BLaER1 (cell line): ENCODE results near the gene FAAH.

Experiments
- H3K27ac ChIP-seq: shearing (Covaris generic); formaldehyde crosslinking; 2 replicates; pipeline ENCODE4 v1.8.1; 2022
- H3K27me3 ChIP-seq: shearing (Covaris generic); formaldehyde crosslinking; 2 replicates; pipeline ENCODE4 v1.8.1; 2022
- H3K36me3 ChIP-seq: shearing (Covaris generic); formaldehyde crosslinking; 2 replicates; pipeline ENCODE4 v1.8.1; 2022
- H3K4me1 ChIP-seq: shearing (Covaris generic); formaldehyde crosslinking; 2 replicates; pipeline ENCODE4 v1.8.1; 2022
- H3K4me2 ChIP-seq: shearing (Covaris generic); formaldehyde crosslinking; 2 replicates; pipeline ENCODE4 v1.8.1; 2022
- H3K4me3 ChIP-seq: shearing (Covaris generic); formaldehyde crosslinking; 2 replicates; pipeline ENCODE4 v1.8.1; 2022
- H3K9ac ChIP-seq: shearing (Covaris generic); formaldehyde crosslinking; 2 replicates; pipeline ENCODE4 v1.8.1; 2022
- H3K9me3 ChIP-seq: shearing (Covaris generic); formaldehyde crosslinking; 2 replicates; pipeline ENCODE4 v1.8.1; 2022
- H4K20me1 ChIP-seq: shearing (Covaris generic); formaldehyde crosslinking; 2 replicates; pipeline ENCODE4 v1.8.1; 2022
- Cebpa-rat ChIP-seq: shearing (Covaris generic); IDR thresholded peaks from 2 replicates; pipeline ENCODE4 v1.8.1; 2022

The FAAH gene

DNA sequence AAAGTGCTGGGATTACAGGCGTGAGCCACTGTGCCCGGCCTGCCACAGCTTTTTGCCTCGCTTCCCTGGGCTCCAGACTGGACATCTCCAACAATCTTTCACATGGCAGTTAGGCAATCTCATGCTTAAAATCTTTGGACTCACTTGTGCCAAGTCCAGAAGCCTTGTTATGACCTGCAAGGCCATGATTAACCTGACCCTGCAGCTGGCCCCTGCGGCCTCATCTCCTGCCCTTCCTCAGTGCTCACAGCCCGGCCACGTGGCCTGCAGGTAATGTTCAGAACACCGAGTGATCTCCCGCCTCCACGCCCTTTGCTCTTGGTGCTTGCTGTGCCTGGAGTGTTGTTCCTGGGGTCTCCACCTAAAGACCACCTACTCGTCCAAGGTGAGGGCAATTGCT, 24.9 kb downstream of the FAAH start:
- Histone ChIP-seq H3K27ac (no peak overlapping the region), H4K20me1 (peaks cover 4% of the 10 kb centered on the region; the same call in 1 of the 2 replicates), H3K4me3 (no peak overlapping the region)

DNA sequence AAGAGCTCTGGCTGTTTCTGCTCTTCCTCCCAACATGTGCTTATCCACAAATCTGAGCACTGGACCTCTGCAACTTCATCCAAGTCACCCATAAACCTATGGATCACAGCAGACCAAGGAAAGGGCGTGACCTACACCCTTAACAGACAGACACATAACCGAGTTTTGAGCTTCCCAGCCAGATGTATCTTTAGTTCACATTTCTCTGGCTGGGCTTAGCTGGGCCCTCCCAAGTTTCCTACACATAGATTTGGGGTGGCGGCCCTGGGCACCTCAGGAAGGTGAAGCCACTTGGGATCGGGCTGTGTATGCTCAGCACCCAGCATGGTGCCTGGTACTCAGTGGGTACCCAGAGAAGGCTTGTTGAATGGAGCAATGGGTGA, 26.4 kb downstream of the FAAH start:
- H3K27me3 ChIP-seq, result no peaks in the 10 kb centered on the region

More for the DNA sequence above, 24.9 kb downstream of the FAAH start:
- H3K4me2 ChIP-seq, result no peak overlapping the region
- no peak overlapping the region for H3K9ac ChIP-seq
- H3K4me1 ChIP-seq, result no peaks in the 10 kb centered on the region
- TF ChIP-seq Cebpa-rat, result no peak
- no peaks in the 10 kb centered on the region for H3K27me3 ChIP-seq
- no peaks in the 10 kb centered on the region for H3K9me3 ChIP-seq
- peaks cover 29% of the 10 kb centered on the region for H3K36me3 ChIP-seq

DNA sequence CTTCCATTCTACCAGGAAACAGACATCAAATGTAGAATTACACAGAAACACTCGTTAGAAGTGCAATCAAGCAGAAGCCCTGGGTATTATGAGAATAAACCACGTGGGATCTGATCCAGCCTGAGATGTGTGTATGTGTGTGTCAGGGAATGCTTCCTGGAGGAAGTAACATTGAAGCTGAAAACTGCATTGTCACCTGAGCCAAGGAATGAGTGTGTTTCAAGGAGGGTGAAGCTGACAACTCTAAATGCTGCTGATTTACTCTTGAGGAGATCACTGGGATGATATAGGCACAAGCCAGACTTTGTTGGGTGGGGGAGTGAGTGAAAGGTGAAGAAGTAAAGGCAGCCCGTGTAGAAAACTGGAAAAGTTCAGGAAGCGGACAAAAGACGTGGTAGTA, 27.6 kb downstream of the FAAH start:
- no peaks in the 10 kb centered on the region for H3K27me3 ChIP-seq
- no peak overlapping the region for H3K27ac ChIP-seq
- H4K20me1 ChIP-seq, result no peaks in the 10 kb centered on the region
- TF ChIP-seq Cebpa-rat, result no peak
- no peak overlapping the region for H3K9ac ChIP-seq
- H3K4me3 ChIP-seq, result no peak overlapping the region
- no peaks in the 10 kb centered on the region for H3K4me1 ChIP-seq
- no peaks in the 10 kb centered on the region for H3K9me3 ChIP-seq
- peaks cover 4% of the 10 kb centered on the region; the same call in 1 of the 2 replicates for H3K36me3 ChIP-seq
- H3K4me2 ChIP-seq, result no peak overlapping the region

More for the DNA sequence above, 26.4 kb downstream of the FAAH start:
- Histone ChIP-seq H3K4me2 (no peak overlapping the region), H3K4me1 (no peaks in the 10 kb centered on the region), H3K27ac (no peak overlapping the region), H3K36me3 (peaks cover 13% of the 10 kb centered on the region), H3K4me3 (no peak overlapping the region), H3K9ac (no peak overlapping the region), H3K9me3 (no peaks in the 10 kb centered on the region), H4K20me1 (no peaks in the 10 kb centered on the region)
- TF ChIP-seq Cebpa-rat, result no peak

DNA sequence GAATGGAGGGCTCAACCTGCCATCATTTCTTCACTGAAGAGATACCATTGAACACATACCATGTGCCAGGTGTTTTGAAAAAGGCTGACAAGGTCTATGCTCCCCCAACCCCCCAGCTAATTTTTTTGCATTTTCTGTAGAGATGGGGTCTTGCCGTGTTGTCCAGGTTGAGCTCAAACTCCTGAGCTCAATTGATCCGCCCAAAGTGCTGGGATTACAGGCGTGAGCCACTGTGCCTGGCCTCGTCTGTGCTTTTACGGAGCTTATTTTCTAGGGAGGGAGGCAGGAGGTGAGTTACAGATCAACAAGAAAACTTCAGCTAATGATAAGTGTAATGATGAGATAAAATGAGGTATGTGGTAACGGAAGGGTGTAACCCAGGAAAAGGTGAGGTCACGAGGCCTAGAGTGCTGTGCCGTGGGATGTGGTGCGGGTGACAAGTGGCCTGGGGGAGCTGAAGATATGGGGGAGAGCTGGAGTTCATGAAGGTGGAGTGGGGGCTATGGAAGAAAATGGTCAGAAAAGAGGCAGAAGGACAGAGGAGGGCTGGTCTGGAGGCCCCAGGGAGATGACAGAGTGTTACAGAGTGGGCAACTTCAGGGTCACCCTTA, 28.2 kb downstream of the FAAH start:
- Histone ChIP-seq H3K9me3 (no peaks in the 10 kb centered on the region), H3K9ac (no peak overlapping the region), H3K36me3 (no peaks in the 10 kb centered on the region), H3K27ac (no peak overlapping the region), H3K4me2 (no peak overlapping the region), H3K4me3 (no peak overlapping the region), H4K20me1 (no peaks in the 10 kb centered on the region), H3K27me3 (no peaks in the 10 kb centered on the region), H3K4me1 (no peaks in the 10 kb centered on the region)
- TF ChIP-seq Cebpa-rat, result no peak

DNA sequence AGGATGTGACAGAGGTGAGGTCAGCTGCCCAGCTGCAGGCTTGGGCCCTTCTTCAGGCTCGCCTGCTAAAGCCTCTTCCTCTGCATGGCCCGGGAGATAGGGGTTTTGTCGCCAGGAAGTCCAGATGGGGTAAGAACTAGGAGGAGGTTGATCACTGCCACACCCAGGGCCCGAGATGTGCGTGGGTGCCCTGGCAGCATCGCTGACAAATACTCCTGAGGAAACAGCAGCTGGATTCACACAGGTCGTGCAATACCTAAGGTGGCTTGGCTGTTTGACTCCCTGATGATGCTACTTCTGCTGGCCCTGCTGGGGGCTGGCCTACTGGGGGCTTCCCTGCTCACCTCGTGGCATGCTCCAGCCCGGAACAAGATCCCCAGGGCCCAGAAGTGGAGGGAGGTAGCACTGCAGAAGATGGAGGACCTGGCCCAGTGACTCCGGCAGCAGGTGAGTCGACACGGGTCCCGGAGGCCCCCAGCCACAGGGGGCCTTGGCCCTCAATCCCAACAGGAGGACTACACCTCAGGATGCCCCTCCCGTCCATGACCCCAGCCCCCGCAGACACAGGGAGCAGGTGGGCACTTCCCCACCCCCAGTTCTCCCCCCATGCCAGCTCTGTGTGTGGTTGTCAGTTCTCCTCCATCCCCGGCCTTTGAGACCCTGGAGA, 29.6 kb downstream of the FAAH start:
- no peak overlapping the region for H3K9ac ChIP-seq

DNA sequence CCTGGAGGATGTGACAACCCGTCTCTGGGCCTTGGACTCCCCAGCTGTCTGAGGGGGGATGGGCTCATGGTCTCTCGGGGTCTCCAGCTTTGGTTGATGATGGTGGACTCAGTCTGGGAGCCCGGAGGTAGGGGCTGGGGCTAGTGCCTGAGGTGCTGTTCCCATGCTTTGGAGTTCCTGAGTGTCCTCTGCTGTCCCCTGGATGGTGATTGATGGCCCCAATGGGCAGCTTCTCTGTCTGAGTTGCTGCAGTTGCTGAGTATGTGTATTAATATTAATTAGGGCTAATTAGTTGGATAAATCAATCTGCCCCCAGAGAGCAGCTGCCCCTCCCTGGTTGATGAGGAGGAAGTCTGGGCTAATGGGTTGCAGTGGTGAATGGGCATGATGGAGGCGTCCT, 30.6 kb downstream of the FAAH start:
- Histone ChIP-seq H3K36me3 (no peaks in the 10 kb centered on the region), H3K27me3 (no peaks in the 10 kb centered on the region), H3K4me2 (no peak overlapping the region), H3K9me3 (no peaks in the 10 kb centered on the region), H3K27ac (no peak overlapping the region), H3K4me3 (no peak overlapping the region), H3K4me1 (no peaks in the 10 kb centered on the region), H3K9ac (no peak overlapping the region), H4K20me1 (no peaks in the 10 kb centered on the region)
- TF ChIP-seq Cebpa-rat, result no peak

More for the DNA sequence above, 29.6 kb downstream of the FAAH start:
- H3K9me3 ChIP-seq, result no peaks in the 10 kb centered on the region
- H3K4me3 ChIP-seq, result no peak overlapping the region
- H3K36me3 ChIP-seq, result no peaks in the 10 kb centered on the region
- no peaks in the 10 kb centered on the region for H3K27me3 ChIP-seq
- no peak for TF ChIP-seq Cebpa-rat
- no peak overlapping the region for H3K4me2 ChIP-seq
- no peaks in the 10 kb centered on the region for H4K20me1 ChIP-seq
- no peak overlapping the region for H3K27ac ChIP-seq
- no peaks in the 10 kb centered on the region for H3K4me1 ChIP-seq

DNA sequence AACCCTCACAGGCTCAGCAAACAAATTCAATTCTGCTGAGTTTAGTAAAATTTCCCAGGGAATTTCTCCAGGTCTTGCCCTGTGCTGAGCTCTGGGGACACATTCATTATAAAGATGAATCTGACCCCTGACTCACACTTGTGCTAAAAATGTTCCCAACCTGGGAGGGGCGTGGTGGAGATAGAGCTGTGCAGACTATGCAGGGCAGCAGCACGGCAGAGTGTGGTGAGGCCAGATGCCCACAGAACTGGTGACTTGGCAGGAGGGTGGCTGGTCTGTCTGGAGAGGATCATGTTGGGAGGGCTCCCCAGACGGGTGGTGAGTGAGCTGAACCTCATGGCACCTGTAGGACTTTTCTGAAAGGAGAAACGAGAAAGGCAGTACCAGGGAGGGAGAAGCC, 31.6 kb downstream of the FAAH start:
- Histone ChIP-seq H3K36me3 (no peaks in the 10 kb centered on the region), H3K4me1 (no peaks in the 10 kb centered on the region), H3K4me2 (no peak overlapping the region), H3K9me3 (no peaks in the 10 kb centered on the region), H3K4me3 (no peak overlapping the region), H3K9ac (no peak overlapping the region), H3K27ac (no peak overlapping the region), H4K20me1 (no peaks in the 10 kb centered on the region), H3K27me3 (no peaks in the 10 kb centered on the region)
- no peak for TF ChIP-seq Cebpa-rat

DNA sequence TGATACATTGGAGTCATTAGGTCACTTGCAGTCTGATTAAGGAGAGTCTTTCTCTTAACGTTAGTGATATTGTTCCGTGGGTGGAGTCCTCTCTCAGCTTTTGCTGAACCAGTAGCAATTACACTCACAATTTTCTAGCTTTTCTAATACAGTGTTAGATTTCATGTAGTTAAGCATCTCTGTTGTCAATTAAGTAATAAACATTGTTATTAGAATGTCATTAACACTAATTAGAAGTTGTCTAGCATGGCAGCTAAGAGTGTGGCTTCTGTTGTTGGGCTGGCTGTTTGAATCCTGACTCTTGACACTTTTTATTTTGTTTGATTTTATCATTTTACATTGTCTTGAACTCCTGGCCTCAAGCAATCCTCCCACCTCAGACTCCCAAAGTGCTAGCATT, 33.4 kb downstream of the FAAH start:
- Histone ChIP-seq H3K36me3 (no peaks in the 10 kb centered on the region), H3K9ac (no peak overlapping the region), H3K27me3 (no peaks in the 10 kb centered on the region), H3K27ac (no peak overlapping the region), H3K4me2 (no peak overlapping the region), H4K20me1 (no peaks in the 10 kb centered on the region), H3K4me3 (no peak overlapping the region), H3K9me3 (no peaks in the 10 kb centered on the region), H3K4me1 (no peaks in the 10 kb centered on the region)
- no peak for TF ChIP-seq Cebpa-rat

DNA sequence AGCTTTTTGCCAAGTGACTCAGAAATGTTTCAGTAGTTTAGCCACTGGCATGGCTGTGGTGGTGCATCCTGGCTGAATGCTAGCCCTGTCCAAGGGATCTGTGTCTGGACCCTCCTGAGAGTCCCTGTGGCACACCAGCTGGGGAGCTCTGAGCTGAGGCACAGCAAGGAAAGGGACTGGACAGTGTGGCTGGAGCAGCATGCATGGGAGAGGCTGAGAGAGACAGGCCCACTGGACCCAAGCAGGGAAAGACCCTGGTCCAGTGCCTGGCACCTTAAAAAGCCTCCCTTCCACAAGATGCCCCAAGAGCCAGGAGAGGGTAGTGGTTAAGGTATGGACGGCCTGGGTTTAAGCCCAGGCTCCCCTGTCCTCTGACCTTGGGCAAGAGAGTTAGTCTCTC, 35.3 kb downstream of the FAAH start:
- no peaks in the 10 kb centered on the region for H3K27me3 ChIP-seq

DNA sequence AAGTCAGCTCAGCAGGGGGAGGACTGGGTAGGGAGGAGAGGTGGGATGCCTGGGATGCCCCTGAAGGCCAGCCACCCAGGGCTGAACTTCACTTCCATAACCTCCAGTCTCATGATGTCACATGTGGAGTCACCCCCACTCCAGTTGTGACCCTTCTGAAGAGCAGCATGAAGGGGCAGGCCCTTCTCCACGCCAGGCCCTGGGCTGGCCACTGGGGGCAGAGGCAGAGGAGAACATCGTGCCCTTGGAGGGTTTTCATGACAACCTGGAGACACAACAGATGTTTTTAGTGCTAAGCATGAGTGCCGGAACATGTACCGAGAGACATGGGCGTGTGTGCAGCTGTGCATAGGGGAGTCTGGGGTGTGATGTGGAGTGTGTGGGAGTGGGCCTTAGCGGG, 37.6 kb downstream of the FAAH start:
- Histone ChIP-seq H3K9me3 (no peaks in the 10 kb centered on the region), H3K27ac (no peak overlapping the region), H3K36me3 (no peaks in the 10 kb centered on the region), H3K27me3 (no peaks in the 10 kb centered on the region), H3K4me1 (no peaks in the 10 kb centered on the region), H3K4me2 (no peak overlapping the region), H3K9ac (no peak overlapping the region), H4K20me1 (no peaks in the 10 kb centered on the region), H3K4me3 (no peak overlapping the region)
- no peak for TF ChIP-seq Cebpa-rat

More for the DNA sequence above, 35.3 kb downstream of the FAAH start:
- H3K4me2 ChIP-seq, result no peak overlapping the region
- H3K4me3 ChIP-seq, result no peak overlapping the region
- H4K20me1 ChIP-seq, result no peaks in the 10 kb centered on the region
- no peak overlapping the region for H3K27ac ChIP-seq
- no peak for TF ChIP-seq Cebpa-rat
- H3K9me3 ChIP-seq, result no peaks in the 10 kb centered on the region
- H3K9ac ChIP-seq, result no peak overlapping the region
- H3K4me1 ChIP-seq, result no peaks in the 10 kb centered on the region
- H3K36me3 ChIP-seq, result no peaks in the 10 kb centered on the region
